Prostate gland (tissue), 2 donors: ENCODE results near the gene FCAR.
"Not testable (repeated sequence)": the region's sequence is repeated elsewhere in the genome, so short reads cannot be mapped to it uniquely, and the experiment has no call there.

Experiments used
- CTCF ChIP-seq, 4 experiments: fragments of 200-600 bp in 2 of 4; fragments of 450-650 bp in 2 of 4; sonication (generic) in 2 of 4; IDR thresholded peaks; 1 replicate in 3 of 4; 2 replicates in 1 of 4; pipeline ENCODE4 v1.5.1; 2016 to 2019; ENCODE audit warnings: antibody characterized with exemption in 4 of 4, mild to moderate bottlenecking in 2 of 4, moderate library complexity in 2 of 4
- POLR2A ChIP-seq: fragments of 450-650 bp; IDR thresholded peaks from one replicate; pipeline ENCODE4 v1.6.1; 2016; ENCODE audit warnings: antibody characterized with exemption, mild to moderate bottlenecking

GRCh38 chr19:54850061-54850640 is 23.9 kb upstream of the FCAR start, which contains the start of gene KIR3DL2:
- not testable (repeated sequence) for TF ChIP-seq CTCF (IDR thresholded peaks at IDR 0.05); POLR2A
